ENCODE results near the gene DHRS13. TPM values are rescaled to one million over a fixed set of nuclear protein-coding genes. Genes with fewer than 3 reads are reported as not detected.
A peak's percentile ranks its signal among the peaks of the same experiment; 100 is the strongest.

Gene DHRS13
- total and polyA plus RNA-seq, 2 donors (not counting 1 experiment from before 2014, with no cell fraction given) = 2.6 to 7.8 TPM

DNA sequence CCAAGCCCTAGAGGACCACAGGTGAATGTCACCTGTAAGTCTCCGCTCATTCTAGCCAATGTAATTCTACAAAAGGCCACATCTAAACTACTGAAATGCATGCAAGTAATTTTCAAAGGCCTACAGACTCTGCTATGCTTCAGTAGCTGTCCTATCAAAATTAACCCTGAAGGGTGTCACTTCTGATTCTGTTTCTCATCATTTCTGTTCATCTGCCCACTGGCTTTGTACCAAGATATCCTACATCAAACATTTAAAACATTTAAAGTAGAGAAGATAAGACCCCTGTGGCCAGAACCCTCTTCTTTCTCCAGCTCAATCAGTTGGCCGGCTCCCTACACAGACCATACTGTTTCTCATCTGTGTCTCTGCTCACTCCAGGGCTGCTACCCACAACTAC is 26.9 kb upstream of the DHRS13 start:
- no peaks in the 10 kb centered on the region for H3K36me3 ChIP-seq (ENCODE audit: control insufficient read depth, insufficient read depth, low read length)
- H3K9ac ChIP-seq (ENCODE audit: insufficient read depth, low read length) = no peak overlapping the region
- no peaks in the 10 kb centered on the region for H3K9me3 ChIP-seq (ENCODE audit: control insufficient read depth, insufficient read depth, low read depth, low read length)
- no peak for DNase-seq (ENCODE audit: low read depth in 2 of 2)
- TF ChIP-seq EZH2 (IDR thresholded peaks at IDR 0.05; ENCODE audit: low read length, missing control alignments) = no peak
- TF ChIP-seq, protein P1, sequence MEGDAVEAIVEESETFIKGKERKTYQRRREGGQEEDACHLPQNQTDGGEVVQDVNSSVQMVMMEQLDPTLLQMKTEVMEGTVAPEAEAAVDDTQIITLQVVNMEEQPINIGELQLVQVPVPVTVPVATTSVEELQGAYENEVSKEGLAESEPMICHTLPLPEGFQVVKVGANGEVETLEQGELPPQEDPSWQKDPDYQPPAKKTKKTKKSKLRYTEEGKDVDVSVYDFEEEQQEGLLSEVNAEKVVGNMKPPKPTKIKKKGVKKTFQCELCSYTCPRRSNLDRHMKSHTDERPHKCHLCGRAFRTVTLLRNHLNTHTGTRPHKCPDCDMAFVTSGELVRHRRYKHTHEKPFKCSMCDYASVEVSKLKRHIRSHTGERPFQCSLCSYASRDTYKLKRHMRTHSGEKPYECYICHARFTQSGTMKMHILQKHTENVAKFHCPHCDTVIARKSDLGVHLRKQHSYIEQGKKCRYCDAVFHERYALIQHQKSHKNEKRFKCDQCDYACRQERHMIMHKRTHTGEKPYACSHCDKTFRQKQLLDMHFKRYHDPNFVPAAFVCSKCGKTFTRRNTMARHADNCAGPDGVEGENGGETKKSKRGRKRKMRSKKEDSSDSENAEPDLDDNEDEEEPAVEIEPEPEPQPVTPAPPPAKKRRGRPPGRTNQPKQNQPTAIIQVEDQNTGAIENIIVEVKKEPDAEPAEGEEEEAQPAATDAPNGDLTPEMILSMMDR (conservative IDR thresholded peaks at IDR 0.05 in 1 of 2, IDR thresholded peaks at IDR 0.05 in 1 of 2; ENCODE audit: low read depth in 1 of 2, low read length in 2 of 2) = no peak
- H3K27ac ChIP-seq (ENCODE audit: insufficient read depth, low read length) = no peak overlapping the region
- H3K4me1 ChIP-seq (ENCODE audit: control insufficient read depth, extremely low read depth, insufficient read depth, low read length) = peaks cover 13% of the 10 kb centered on the region
- H3K79me2 ChIP-seq (ENCODE audit: control insufficient read depth, insufficient read depth, low read length) = peaks cover 64% of the 10 kb centered on the region
- no peaks in the 10 kb centered on the region for H3K27me3 ChIP-seq (ENCODE audit: control insufficient read depth, insufficient read depth, low read length)
- H4K20me1 ChIP-seq (ENCODE audit: control insufficient read depth, extremely low read depth, insufficient read depth, low read length) = peaks cover 4% of the 10 kb centered on the region
- no peak overlapping the region for H2AFZ ChIP-seq (ENCODE audit: low read length)
- no peak overlapping the region for H3K4me2 ChIP-seq (ENCODE audit: extremely low read depth, insufficient read depth, low read length)
- H3K4me3 ChIP-seq (replicated peaks in 1 of 4; ENCODE audit: control extremely low read depth in 1 of 4, insufficient read depth in 1 of 4, low read depth in 3 of 4, low read length in 4 of 4) = no peak overlapping the region

DNA sequence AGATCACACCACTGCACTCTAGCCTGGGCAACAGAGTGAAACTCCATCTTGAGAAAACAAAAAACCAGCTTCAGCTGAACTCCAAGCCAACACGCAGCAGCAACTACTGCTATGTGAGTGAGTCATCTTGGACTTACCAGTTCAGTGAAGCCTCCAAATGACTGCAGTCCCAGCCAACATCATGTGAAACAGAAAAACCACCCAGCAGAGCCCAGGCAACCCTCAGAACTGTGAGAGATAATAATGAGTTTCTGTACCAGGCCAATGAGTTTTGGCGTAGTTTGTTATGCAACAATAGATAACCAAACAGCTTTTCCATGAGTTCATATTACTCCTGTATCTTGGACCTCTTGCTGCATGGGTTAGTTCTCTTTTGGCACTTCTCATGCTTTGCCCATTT is 25.2 kb upstream of the DHRS13 start:
- Histone ChIP-seq H3K27ac (ENCODE audit: insufficient read depth, low read length) (no peak overlapping the region), H3K4me1 (ENCODE audit: control insufficient read depth, extremely low read depth, insufficient read depth, low read length) (peaks cover 13% of the 10 kb centered on the region), H3K79me2 (ENCODE audit: control insufficient read depth, insufficient read depth, low read length) (peaks cover 56% of the 10 kb centered on the region), H3K9me3 (ENCODE audit: control insufficient read depth, insufficient read depth, low read depth, low read length) (no peaks in the 10 kb centered on the region), H2AFZ (ENCODE audit: low read length) (no peak overlapping the region), H3K9ac (ENCODE audit: insufficient read depth, low read length) (no peak overlapping the region), H3K36me3 (ENCODE audit: control insufficient read depth, insufficient read depth, low read length) (peaks cover 5% of the 10 kb centered on the region), H3K27me3 (ENCODE audit: control insufficient read depth, insufficient read depth, low read length) (no peaks in the 10 kb centered on the region), H3K4me2 (ENCODE audit: extremely low read depth, insufficient read depth, low read length) (no peak overlapping the region), H3K4me3 (replicated peaks in 1 of 4; ENCODE audit: control extremely low read depth in 1 of 4, insufficient read depth in 1 of 4, low read depth in 3 of 4, low read length in 4 of 4) (no peak overlapping the region), H4K20me1 (ENCODE audit: control insufficient read depth, extremely low read depth, insufficient read depth, low read length) (peaks cover 3% of the 10 kb centered on the region)
- peak in 1 of 2 donors; percentile 60 for DNase-seq (ENCODE audit: low read depth in 2 of 2)
- no peak for TF ChIP-seq EZH2 (IDR thresholded peaks at IDR 0.05; ENCODE audit: low read length, missing control alignments)
- TF ChIP-seq, protein P1 (conservative IDR thresholded peaks at IDR 0.05 in 1 of 2, IDR thresholded peaks at IDR 0.05 in 1 of 2; ENCODE audit: low read depth in 1 of 2, low read length in 2 of 2) = no peak

DNA sequence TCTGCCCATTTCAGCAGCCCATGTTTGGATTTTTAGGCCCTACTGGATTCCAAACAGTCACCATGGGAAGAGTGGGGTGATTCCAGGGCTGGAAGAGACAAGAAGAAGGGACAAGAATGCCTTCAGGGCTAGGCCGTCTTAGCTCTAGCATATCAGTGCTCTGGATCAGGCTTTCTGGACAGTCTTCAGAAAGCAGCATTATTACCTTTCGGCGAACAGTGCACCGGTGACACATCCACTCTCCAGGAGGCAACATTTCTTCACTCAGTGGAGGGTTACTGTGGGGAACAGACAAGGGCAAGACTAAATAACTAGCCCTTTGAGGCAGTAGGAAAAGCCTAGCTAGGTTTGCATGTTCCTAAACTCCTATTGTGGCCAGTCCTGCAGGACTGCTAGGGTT is 23.9 kb upstream of the DHRS13 start:
- Histone ChIP-seq H2AFZ (ENCODE audit: low read length) (no peak overlapping the region), H3K27me3 (ENCODE audit: control insufficient read depth, insufficient read depth, low read length) (no peaks in the 10 kb centered on the region), H3K79me2 (ENCODE audit: control insufficient read depth, insufficient read depth, low read length) (peaks cover 45% of the 10 kb centered on the region), H3K36me3 (ENCODE audit: control insufficient read depth, insufficient read depth, low read length) (peaks cover 5% of the 10 kb centered on the region), H4K20me1 (ENCODE audit: control insufficient read depth, extremely low read depth, insufficient read depth, low read length) (peaks cover 3% of the 10 kb centered on the region), H3K9me3 (ENCODE audit: control insufficient read depth, insufficient read depth, low read depth, low read length) (no peaks in the 10 kb centered on the region), H3K27ac (ENCODE audit: insufficient read depth, low read length) (peak overlapping the region; percentile 28), H3K4me2 (ENCODE audit: extremely low read depth, insufficient read depth, low read length) (no peak overlapping the region), H3K4me1 (ENCODE audit: control insufficient read depth, extremely low read depth, insufficient read depth, low read length) (peaks cover 13% of the 10 kb centered on the region), H3K9ac (ENCODE audit: insufficient read depth, low read length) (no peak overlapping the region), H3K4me3 (replicated peaks in 1 of 4; ENCODE audit: control extremely low read depth in 1 of 4, insufficient read depth in 1 of 4, low read depth in 3 of 4, low read length in 4 of 4) (no peak overlapping the region)
- TF ChIP-seq EZH2 (IDR thresholded peaks at IDR 0.05; ENCODE audit: low read length, missing control alignments) = no peak
- TF ChIP-seq, protein P1 (conservative IDR thresholded peaks at IDR 0.05 in 1 of 2, IDR thresholded peaks at IDR 0.05 in 1 of 2; ENCODE audit: low read depth in 1 of 2, low read length in 2 of 2) = no peak
- DNase-seq (ENCODE audit: low read depth in 2 of 2) = peak in 1 of 2 donors; percentile 17

All from fibroblast of lung (primary cell).